Keratinocyte (primary cell): ENCODE results near the gene TMPRSS6. TPM values are rescaled to one million over a fixed set of nuclear protein-coding genes. Genes with fewer than 3 reads are reported as not detected.

Experiments
- DNase-seq: peaks from one replicate; pipeline ENCODE4 v3.0.0-alpha.2; 2011; ENCODE audit warnings: low read depth, missing footprints, low spot score
- FAIRE-seq: peaks from 2 replicates; lab custom pipeline; 2011; peaks lifted over from hg19 to GRCh38; lab: Jason Lieb, UNC
- H2AFZ ChIP-seq: 2 replicates; pipeline ENCODE4 v1.6.0; 2012; ENCODE audit warnings: low read length, control low read depth, inconsistent platforms; ENCODE audit not compliant: control insufficient read depth
- H3K27ac ChIP-seq: 2 replicates; pipeline ENCODE4 v1.5.1; 2011; ENCODE audit warnings: low read length; ENCODE audit not compliant: control insufficient read depth, insufficient read depth
- H3K27me3 ChIP-seq: 3 replicates; pipeline ENCODE4 v1.6.0; 2011; ENCODE audit warnings: low read length; ENCODE audit not compliant: control insufficient read depth, insufficient read depth; ENCODE audit errors: extremely low read depth
- H3K36me3 ChIP-seq, 2 experiments: 2 replicates in 1 of 2; 3 replicates in 1 of 2; pipeline ENCODE4 v1.5.1; 2011; ENCODE audit warnings: low read length in 2 of 2, mild to moderate bottlenecking in 1 of 2; ENCODE audit not compliant: control insufficient read depth in 2 of 2, insufficient read depth in 2 of 2; ENCODE audit errors: extremely low read depth in 1 of 2
- H3K4me1 ChIP-seq: 3 replicates; pipeline ENCODE4 v1.5.1; 2011; ENCODE audit warnings: low read length; ENCODE audit not compliant: control insufficient read depth, insufficient read depth; ENCODE audit errors: extremely low read depth
- H3K4me2 ChIP-seq: 3 replicates; pipeline ENCODE4 v1.6.0; 2011; ENCODE audit warnings: low read depth, low read length; ENCODE audit not compliant: control insufficient read depth, insufficient read depth; ENCODE audit errors: extremely low read depth
- H3K4me3 ChIP-seq, 3 experiments: fragments of 200-600 bp in 1 of 3; sonication (generic) in 1 of 3; 2 replicates in 2 of 3; 3 replicates in 1 of 3; pipeline ENCODE4 v1.5.1; 2011 to 2016; ENCODE audit warnings: low read length in 3 of 3, mild to moderate bottlenecking in 3 of 3, control low read depth in 2 of 3, inconsistent platforms in 1 of 3, low read depth in 1 of 3, mixed read lengths in 1 of 3, mixed run types in 1 of 3, moderate library complexity in 1 of 3; ENCODE audit not compliant: control insufficient read depth in 2 of 3, insufficient read depth in 2 of 3; ENCODE audit errors: extremely low read depth in 1 of 3
- H3K79me2 ChIP-seq: 2 replicates; pipeline ENCODE4 v1.6.0; 2012; ENCODE audit warnings: low read length; ENCODE audit not compliant: control insufficient read depth, insufficient read depth
- H3K9ac ChIP-seq: 3 replicates; pipeline ENCODE4 v1.6.0; 2011; ENCODE audit warnings: low read length; ENCODE audit not compliant: control insufficient read depth, insufficient read depth; ENCODE audit errors: extremely low read depth
- H3K9me1 ChIP-seq: 3 replicates; pipeline ENCODE4 v1.6.0; 2011; ENCODE audit warnings: low read length; ENCODE audit not compliant: control insufficient read depth, insufficient read depth; ENCODE audit errors: extremely low read depth
- H3K9me3 ChIP-seq: 2 replicates; pipeline ENCODE4 v1.5.1; 2012; ENCODE audit warnings: low read depth, low read length; ENCODE audit not compliant: control insufficient read depth
- H4K20me1 ChIP-seq: 3 replicates; pipeline ENCODE4 v1.6.0; 2011; ENCODE audit warnings: low read length; ENCODE audit not compliant: control insufficient read depth, insufficient read depth; ENCODE audit errors: extremely low read depth
- EZH2 ChIP-seq: IDR thresholded peaks from one replicate; pipeline ENCODE4 v1.6.1; 2012; ENCODE audit warnings: inconsistent platforms, mild to moderate bottlenecking, low read length, moderate library complexity
- dilution Hi-C: fragments of 300-500 bp; cut with MboI; formaldehyde crosslinking; loops from one replicate; pipeline ENCODE4 v1.7.0; 2020; ENCODE audit warnings: low sequenced_read_pairs; ENCODE audit not compliant: extremely low pct_ligation_motif_present
- polyA plus RNA-seq, 5 experiments: library from polyadenylated mRNA; depleted of rRNA in 3 of 5; stranded (reverse) in 3 of 5; stranded (forward) in 1 of 5; unstranded in 1 of 5; fragments of >200 nt; gene quantifications; 1 replicate in 1 of 5; 2 replicates in 3 of 5; 3 replicates in 1 of 5; pipeline versions ENCODE4 v1.2.1 to v1.2.3, GENCODE V29; 2011 to 2012; ENCODE audit warnings: missing spikeins in 2 of 5, low read depth in 1 of 5, low replicate concordance in 1 of 5
- TF ChIP-seq, protein P1 (sequence below), 3 experiments: IDR thresholded peaks in 1 of 3; conservative IDR thresholded peaks in 1 of 3; optimal IDR thresholded peaks in 1 of 3; 2 replicates in 2 of 3; 3 replicates in 1 of 3; pipeline versions ENCODE3 to v1.5.1; 2011; ENCODE audit warnings: low read length in 3 of 3, mild to moderate bottlenecking in 3 of 3, moderate library complexity in 2 of 3, control low read depth in 1 of 3, inconsistent platforms in 1 of 3; ENCODE audit not compliant: insufficient read depth in 2 of 3; ENCODE audit errors: extremely low read depth in 1 of 3

TMPRSS6 gene
- polyA plus RNA-seq, 1 donor (not counting 4 experiments of a cell fraction or from before 2014, with no cell fraction given) = not detected

DNA sequence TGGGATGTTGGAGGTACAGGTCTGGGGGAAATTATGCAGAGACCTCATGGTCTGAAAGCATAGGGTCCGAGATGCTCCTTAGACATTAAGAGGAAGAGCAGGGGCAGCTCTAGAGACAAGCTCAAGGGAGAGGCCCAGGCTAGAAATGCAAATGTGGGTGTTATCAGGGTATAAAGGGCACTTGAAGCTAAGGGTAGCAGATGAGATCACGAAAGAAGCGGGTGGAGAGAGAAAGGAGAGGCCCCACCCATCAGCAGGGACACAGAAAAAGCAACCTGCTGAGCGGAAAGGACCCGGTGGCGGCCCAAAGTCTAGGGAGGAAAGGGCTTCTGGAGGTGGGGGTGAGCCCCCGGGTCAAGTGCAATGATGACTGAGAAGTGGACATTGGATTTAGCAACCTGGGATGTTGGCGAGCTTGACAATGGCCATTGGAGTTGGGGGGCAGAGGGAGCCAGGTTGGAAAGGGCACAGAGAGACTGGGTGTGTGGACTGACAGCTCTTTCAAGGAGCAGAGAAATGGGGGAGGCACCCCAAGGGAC lies 8.9 kb downstream of the TMPRSS6 start:
- no peaks in the 10 kb centered on the region for H3K4me1 ChIP-seq
- no peak for TF ChIP-seq EZH2
- TF ChIP-seq, protein P1, sequence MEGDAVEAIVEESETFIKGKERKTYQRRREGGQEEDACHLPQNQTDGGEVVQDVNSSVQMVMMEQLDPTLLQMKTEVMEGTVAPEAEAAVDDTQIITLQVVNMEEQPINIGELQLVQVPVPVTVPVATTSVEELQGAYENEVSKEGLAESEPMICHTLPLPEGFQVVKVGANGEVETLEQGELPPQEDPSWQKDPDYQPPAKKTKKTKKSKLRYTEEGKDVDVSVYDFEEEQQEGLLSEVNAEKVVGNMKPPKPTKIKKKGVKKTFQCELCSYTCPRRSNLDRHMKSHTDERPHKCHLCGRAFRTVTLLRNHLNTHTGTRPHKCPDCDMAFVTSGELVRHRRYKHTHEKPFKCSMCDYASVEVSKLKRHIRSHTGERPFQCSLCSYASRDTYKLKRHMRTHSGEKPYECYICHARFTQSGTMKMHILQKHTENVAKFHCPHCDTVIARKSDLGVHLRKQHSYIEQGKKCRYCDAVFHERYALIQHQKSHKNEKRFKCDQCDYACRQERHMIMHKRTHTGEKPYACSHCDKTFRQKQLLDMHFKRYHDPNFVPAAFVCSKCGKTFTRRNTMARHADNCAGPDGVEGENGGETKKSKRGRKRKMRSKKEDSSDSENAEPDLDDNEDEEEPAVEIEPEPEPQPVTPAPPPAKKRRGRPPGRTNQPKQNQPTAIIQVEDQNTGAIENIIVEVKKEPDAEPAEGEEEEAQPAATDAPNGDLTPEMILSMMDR (optimal IDR thresholded peaks at IDR 0.05 in 1 of 3, IDR thresholded peaks at IDR 0.05 in 1 of 3, conservative IDR thresholded peaks at IDR 0.05 in 1 of 3; ENCODE audit: extremely low read depth in 1 of 3, insufficient read depth in 2 of 3, low read length in 3 of 3) = no peak
- no peak overlapping the region for H2AFZ ChIP-seq
- no peak overlapping the region for H3K4me2 ChIP-seq
- DNase-seq (no peak), FAIRE-seq (no peak)
- no peaks in the 10 kb centered on the region for H3K9me3 ChIP-seq
- no peaks in the 10 kb centered on the region for H3K9me1 ChIP-seq
- H3K9ac ChIP-seq = no peak overlapping the region
- peaks cover 6% of the 10 kb centered on the region for H3K27me3 ChIP-seq
- H3K4me3 ChIP-seq = no peak overlapping the region
- no peaks in the 10 kb centered on the region for H4K20me1 ChIP-seq
- dilution Hi-C loops = no loop called here
- H3K36me3 ChIP-seq = no peaks in the 10 kb centered on the region
- H3K79me2 ChIP-seq = no peaks in the 10 kb centered on the region
- no peak overlapping the region for H3K27ac ChIP-seq

DNA sequence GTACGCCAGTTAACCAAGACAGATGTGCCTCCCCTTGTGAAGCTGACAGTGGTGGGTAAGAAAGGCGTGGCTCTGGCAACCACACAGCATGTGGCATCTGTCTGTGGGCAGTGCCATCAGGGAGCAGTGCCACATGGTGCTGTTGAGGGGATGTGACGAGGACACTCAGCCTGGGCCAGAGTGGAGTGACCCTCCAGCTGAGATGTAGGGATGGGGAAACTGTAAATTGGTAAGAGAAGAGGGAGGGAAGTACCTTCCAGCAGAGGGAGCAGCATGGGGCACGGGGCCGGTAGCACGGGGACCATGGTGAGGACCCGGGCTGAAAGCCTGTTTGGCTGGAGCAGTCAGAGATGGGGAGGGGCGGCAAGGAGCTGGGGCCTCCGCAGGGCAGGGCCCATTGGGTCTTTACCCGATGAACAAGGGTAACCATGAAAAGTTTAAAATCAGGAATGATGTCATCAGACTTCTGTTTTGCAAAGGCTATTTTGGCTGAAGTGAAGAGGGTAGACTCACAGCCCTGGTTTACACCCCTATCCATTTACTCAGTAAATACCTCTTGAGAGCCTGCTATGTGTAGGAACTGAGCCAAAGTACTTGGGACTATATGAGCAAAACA lies 10.4 kb downstream of the TMPRSS6 start:
- H3K27me3 ChIP-seq = peaks cover 8% of the 10 kb centered on the region
- dilution Hi-C loops = no loop called here
- no peaks in the 10 kb centered on the region for H3K9me1 ChIP-seq
- no peaks in the 10 kb centered on the region for H3K79me2 ChIP-seq
- H3K4me3 ChIP-seq = no peak overlapping the region
- DNase-seq (no peak), FAIRE-seq (no peak)
- H3K4me2 ChIP-seq = no peak overlapping the region
- H3K9ac ChIP-seq = no peak overlapping the region
- H3K4me1 ChIP-seq = no peaks in the 10 kb centered on the region
- no peak overlapping the region for H3K27ac ChIP-seq
- no peaks in the 10 kb centered on the region for H3K9me3 ChIP-seq
- H2AFZ ChIP-seq = no peak overlapping the region
- no peaks in the 10 kb centered on the region for H3K36me3 ChIP-seq
- TF ChIP-seq, protein P1 (optimal IDR thresholded peaks at IDR 0.05 in 1 of 3, IDR thresholded peaks at IDR 0.05 in 1 of 3, conservative IDR thresholded peaks at IDR 0.05 in 1 of 3; ENCODE audit: extremely low read depth in 1 of 3, insufficient read depth in 2 of 3, low read length in 3 of 3) = peak; percentile 17 to 56 (median 26)
- no peak for TF ChIP-seq EZH2
- no peaks in the 10 kb centered on the region for H4K20me1 ChIP-seq
